PC-3 (cell line): Measurements from ENCODE around the gene TNNC1.

Experiments
- CTCF ChIP-seq: fragments of 300-600 bp; sonication (generic); conservative IDR thresholded peaks from 2 replicates; pipeline ENCODE4 v1.5.1; 2017; ENCODE audit warnings: antibody characterized with exemption, low read depth, mild to moderate bottlenecking, low read length
- EZH2 ChIP-seq: fragments of 300-600 bp; sonication (generic); IDR thresholded peaks from one replicate; pipeline ENCODE4 v1.6.1; 2017; ENCODE audit warnings: antibody characterized with exemption, mild to moderate bottlenecking, low read length; ENCODE audit not compliant: unreplicated experiment
- EZH2phosphoT487 ChIP-seq: fragments of 300-600 bp; sonication (generic); IDR thresholded peaks from 2 replicates; pipeline ENCODE4 v1.6.1; 2018; ENCODE audit warnings: mild to moderate bottlenecking, antibody characterized with exemption, low read length, borderline replicate concordance

DNA sequence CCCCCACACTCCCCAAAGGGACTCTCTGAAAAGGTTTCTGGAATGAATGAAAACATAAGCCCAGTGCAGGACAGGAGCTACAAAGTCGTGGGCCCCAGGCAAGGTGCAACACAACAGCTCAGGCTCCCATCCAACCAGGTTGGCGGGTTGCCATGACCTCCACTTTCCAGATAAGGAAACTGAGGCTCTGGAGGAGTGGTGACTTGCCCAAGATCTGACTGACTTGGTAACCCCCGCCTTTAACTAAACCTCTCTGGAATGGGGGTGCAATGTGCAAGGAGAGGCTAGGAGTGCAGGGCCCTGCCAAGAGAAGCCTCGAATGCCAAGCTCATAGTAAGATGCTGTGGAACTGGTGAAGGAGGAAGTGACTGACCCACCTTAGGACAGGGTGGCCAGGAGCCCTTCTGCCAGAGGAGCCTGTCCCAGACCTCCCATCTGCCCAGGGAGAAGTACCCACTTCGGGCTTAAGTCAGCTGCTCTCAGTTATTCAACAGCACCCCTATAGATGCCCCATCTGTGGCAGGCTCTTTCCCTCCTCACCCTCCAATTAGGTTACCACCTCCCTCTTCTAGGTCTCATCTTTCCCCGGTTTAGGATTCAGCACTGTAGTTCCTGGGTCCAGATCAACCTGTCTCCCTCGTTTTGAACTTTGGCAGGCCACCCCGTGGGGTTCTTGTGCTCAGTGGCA lies 553 bp upstream of the TNNC1 start:
- TF ChIP-seq CTCF = no peak
- no peak for TF ChIP-seq EZH2
- no peak for TF ChIP-seq EZH2phosphoT487
